Germinal center (tissue), 1 donor: ENCODE results near the gene KASH5.
"Not testable (repeated sequence)": the region's sequence is repeated elsewhere in the genome, so short reads cannot be mapped to it uniquely, and the experiment has no call there.

Experiments used
- DNase-seq: peaks from one replicate; pipeline ENCODE4 v3.0.0; 2012; ENCODE audit warnings: mixed read lengths, low spot score

KASH5 gene

DNA sequence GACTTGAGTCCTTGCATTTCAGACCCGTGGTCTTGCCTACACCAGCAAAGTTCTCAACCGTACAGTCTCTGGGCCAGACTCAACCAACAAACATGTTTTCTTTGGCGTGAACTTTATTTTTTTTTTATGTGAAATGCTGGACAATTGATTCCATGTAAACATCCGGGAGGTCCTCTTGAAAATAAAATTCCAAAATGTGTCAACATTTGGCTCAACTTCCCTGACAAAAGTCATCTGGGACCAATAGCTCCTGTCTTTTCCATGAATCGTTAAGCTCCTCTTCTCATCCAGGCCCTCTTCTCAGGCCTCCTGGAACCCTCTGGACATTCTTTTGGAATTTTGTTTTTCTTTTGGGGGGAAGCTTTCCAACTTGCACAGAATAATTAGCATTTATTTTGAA, 67.7 kb downstream of the KASH5 start:
- DNase-seq = no peak

DNA sequence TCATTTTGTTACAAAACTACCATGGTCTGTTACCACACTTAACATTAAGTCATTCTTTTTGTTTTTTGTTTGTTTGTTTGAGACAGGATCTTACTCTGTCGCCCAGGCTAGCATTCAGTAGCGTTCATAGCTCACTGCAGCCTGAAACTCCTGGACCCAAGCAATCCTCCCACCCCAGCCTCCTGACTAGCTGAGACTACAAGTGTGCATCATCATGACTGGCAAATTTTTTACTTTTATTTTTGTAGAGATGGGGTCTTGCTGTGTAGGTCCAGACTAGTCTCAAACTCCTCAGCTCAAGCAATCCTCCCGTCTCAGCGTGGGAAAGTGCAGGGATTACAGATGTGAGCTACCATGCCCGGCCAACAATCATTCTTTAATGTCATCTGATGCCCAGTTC, 68.3 kb downstream of the KASH5 start:
- no peak for DNase-seq

DNA sequence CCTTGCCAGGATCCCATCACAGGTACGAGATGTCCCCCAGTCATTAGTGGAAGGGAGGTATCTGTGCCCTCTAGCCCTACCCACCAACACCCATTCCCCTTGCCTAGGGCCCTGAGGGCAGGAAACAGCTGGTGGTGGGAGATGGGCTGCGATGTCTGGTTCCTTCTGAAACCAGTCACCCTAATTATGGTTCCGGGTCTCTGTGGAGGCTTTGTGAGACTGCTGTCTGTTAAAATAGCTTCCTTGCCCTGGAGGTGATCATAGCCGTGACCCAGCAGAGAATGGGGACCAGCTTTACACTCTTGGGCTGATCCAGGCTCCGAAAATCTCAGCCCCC, 70.5 kb downstream of the KASH5 start:
- DNase-seq = no peak

DNA sequence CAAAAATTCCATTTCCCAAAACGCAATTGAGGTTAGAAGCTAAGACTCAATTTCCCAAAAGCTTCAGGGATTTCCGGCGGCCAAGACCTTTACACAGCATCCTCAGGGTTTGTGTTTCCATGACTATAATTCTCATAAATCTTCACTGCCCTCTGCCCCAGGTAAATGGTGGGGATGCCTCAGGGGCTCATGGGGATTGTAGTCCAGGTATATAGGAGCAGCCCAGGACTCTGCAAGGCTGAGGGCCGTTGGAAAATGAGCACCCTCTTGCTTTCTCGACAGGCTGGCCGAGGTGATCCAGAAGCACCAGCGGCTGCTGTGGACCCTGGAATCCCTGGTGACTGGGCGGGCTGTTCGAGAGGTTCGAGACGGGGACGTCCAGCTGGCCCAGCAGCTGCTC, 71.3 kb downstream of the KASH5 start:
- no peak for DNase-seq

- not testable (repeated sequence) for DNase-seq
Measured at GRCh38 chr19:49461130-49461529, 73.1 kb downstream of the KASH5 start.

DNA sequence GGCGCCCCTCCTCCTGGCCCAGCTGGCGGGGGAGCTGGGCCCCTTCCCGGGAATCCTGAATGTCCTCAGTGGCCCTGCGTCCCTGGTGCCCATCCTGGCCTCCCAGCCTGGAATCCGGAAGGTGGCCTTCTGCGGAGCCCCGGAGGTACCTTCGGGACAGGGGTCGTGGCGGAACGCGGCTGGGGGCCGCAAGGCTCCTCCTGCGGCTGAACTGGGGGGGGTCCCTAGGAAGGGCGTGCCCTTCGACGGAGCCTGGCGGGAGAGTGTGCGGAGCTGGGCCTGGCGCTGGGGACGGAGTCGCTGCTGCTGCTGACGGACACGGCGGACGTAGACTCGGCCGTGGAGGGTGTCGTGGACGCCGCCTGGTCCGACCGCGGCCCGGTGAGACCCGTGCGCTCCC, 73.6 kb downstream of the KASH5 start:
- DNase-seq = no peak

DNA sequence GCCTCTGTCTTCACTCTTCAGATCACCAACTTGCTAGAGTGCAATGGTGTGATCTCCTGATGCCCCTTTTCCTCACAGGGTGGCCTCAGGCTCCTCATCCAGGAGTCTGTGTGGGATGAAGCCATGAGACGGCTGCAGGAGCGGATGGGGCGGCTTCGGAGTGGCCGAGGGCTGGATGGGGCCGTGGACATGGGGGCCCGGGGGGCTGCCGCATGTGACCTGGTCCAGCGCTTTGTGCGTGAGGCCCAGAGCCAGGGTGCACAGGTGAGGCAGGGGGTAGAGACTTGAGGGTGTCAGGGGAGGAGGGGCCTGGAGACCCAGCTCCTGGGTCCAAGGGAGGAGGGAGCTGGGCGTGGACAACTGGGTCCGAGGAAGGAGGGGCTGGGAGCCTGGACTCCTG, 74.4 kb downstream of the KASH5 start:
- no peak for DNase-seq

GRCh38 chr19:49463960-49464740, 76.1 kb downstream of the KASH5 start:
- no peak for DNase-seq

DNA sequence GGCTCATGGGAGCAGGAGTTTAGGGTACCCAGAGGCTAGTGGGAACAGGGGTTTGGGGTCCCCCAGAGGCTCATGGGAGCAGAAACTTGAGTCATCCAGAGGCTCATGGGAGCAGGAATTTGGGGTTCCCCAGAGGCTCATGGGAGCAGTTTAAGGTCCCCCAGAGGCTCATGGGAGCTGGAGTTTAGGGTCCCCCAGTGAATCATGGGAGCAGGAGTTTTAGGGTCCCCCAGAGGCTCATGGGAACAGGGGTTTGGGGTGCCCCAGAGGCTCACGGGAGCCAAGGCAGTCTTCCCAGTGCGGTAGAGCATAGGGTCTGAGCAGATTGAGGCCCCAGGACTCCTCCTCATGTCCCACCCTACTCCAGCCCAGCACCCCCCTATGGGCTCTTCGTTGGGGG, 77.3 kb downstream of the KASH5 start:
- DNase-seq = no peak
